Adrenal gland (tissue), 5 donors: ENCODE data around the gene ALG3.

ENCODE experiments used
- POLR2A ChIP-seq, 2 donors: fragments of 450-650 bp; IDR thresholded peaks; one replicate each; pipeline ENCODE4 v1.6.1; 2017; ENCODE audit warnings: antibody characterized with exemption in 2 of 2, mild to moderate bottlenecking in 2 of 2, moderate library complexity in 1 of 2
- TF ChIP-seq, protein P1 (sequence below), 6 experiments: fragments of 450-650 bp in 4 of 6; fragments of 200-600 bp in 2 of 6; sonication (generic) in 1 of 6; IDR thresholded peaks; 1 replicate in 5 of 6; 2 replicates in 1 of 6; pipeline versions ENCODE4 v1.5.1 to v1.8.0; 2016 to 2021; ENCODE audit warnings: antibody characterized with exemption in 6 of 6, mild to moderate bottlenecking in 2 of 6, moderate library complexity in 1 of 6
- donor health status: DM: no; HTN: no; CAD: no.

DNA sequence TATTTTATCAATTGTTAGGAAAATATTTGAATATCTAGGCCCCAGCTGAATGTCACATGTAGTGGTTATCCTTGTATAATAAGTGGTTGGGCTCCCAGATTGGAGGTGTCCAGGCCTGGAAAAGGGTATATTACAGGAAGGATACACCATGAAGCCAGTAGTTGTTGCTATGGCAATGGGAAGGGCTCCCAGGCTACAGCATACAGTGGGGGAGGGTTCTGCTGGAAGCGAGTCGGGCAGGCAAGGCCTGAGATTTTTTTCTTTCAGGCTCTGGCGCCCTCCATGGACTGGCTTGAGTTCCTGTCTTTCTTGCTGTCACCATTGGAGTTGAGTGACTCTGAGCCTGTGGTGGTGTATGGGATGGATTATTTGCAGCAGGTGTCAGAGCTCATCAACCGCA is 35.9 kb upstream of the ALG3 start:
- TF ChIP-seq, protein P1, sequence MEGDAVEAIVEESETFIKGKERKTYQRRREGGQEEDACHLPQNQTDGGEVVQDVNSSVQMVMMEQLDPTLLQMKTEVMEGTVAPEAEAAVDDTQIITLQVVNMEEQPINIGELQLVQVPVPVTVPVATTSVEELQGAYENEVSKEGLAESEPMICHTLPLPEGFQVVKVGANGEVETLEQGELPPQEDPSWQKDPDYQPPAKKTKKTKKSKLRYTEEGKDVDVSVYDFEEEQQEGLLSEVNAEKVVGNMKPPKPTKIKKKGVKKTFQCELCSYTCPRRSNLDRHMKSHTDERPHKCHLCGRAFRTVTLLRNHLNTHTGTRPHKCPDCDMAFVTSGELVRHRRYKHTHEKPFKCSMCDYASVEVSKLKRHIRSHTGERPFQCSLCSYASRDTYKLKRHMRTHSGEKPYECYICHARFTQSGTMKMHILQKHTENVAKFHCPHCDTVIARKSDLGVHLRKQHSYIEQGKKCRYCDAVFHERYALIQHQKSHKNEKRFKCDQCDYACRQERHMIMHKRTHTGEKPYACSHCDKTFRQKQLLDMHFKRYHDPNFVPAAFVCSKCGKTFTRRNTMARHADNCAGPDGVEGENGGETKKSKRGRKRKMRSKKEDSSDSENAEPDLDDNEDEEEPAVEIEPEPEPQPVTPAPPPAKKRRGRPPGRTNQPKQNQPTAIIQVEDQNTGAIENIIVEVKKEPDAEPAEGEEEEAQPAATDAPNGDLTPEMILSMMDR (IDR thresholded peaks at IDR 0.05), result peak; percentile 11 to 59 (median 52)
- no peak for TF ChIP-seq POLR2A (IDR thresholded peaks at IDR 0.05)
